Type B pancreatic cell (in vitro differentiated cells): Measurements from ENCODE around the gene NTM. TPM values are rescaled to one million over a fixed set of nuclear protein-coding genes. Genes with fewer than 3 reads are reported as not detected.

Experiments used
- DNase-seq: peaks from one replicate; pipeline ENCODE4 v3.0.0; 2021; ENCODE audit warnings: mixed read lengths; ENCODE audit not compliant: unreplicated experiment; ENCODE audit errors: extremely low spot score
- H3K27ac Mint-ChIP-seq: 2 replicates; pipeline ENCODE4 v1.8.0; 2021; ENCODE audit warnings: mild to moderate bottlenecking, mixed read lengths
- H3K27me3 Mint-ChIP-seq: 2 replicates; pipeline ENCODE4 v1.8.0; 2021; ENCODE audit warnings: mixed read lengths
- H3K36me3 Mint-ChIP-seq: 2 replicates; pipeline ENCODE4 v1.8.0; 2021; ENCODE audit warnings: mixed read lengths
- H3K4me1 Mint-ChIP-seq: one replicate; pipeline ENCODE4 v1.8.0; 2021; ENCODE audit warnings: mixed read lengths; ENCODE audit not compliant: unreplicated experiment
- H3K4me3 Mint-ChIP-seq: 2 replicates; pipeline ENCODE4 v1.8.0; 2021; ENCODE audit warnings: mild to moderate bottlenecking, mixed read lengths
- H3K9me3 Mint-ChIP-seq: 2 replicates; pipeline ENCODE4 v1.8.0; 2021; ENCODE audit warnings: mixed read lengths
- CTCF ChIP-seq: fragments of 200-600 bp; sonication (generic); conservative IDR thresholded peaks from 2 replicates; pipeline ENCODE4 v1.5.0; 2021; ENCODE audit warnings: antibody characterized with exemption, mild to moderate bottlenecking
- total RNA-seq: library from RNA; stranded (reverse); gene quantifications from 2 replicates; pipeline ENCODE4 v1.2.1, GENCODE V29; 2021; ENCODE audit warnings: low replicate concordance

Gene NTM
- total RNA-seq, 1 donor from 2014 or later, result 19.2 TPM

GRCh38 chr11:132249256-132249655 is 878.8 kb downstream of the NTM start:
- DNase-seq, result no peak
- Mint-ChIP-seq H3K27me3 (peaks cover 22% of the 10 kb centered on the region), H3K4me1 (peaks cover 16% of the 10 kb centered on the region), H3K4me3 (no peak overlapping the region), H3K27ac (no peak overlapping the region), H3K9me3 (no peaks in the 10 kb centered on the region), H3K36me3 (no peaks in the 10 kb centered on the region)
- no peak for TF ChIP-seq CTCF

DNA sequence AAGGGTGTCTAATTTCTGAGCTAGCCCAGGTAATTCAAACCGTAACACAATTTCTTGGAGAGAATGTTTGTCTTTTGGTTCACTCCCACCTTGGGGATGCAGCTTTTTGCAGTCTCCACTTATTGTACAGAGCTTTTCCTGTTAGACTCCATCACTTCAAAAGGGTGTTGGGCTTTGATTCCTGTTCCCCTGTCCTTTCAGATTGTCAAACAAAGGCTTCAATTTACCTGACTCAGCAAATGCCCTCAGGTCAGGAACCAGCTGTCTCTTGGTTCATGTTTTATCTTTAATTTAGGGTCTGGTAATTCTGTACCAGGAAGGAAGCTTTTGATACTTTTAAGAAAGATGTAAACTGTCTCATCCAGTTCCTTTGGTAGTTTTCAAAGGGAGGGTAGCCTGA is 880.6 kb downstream of the NTM start:
- no peak for TF ChIP-seq CTCF
- H3K36me3 Mint-ChIP-seq, result no peaks in the 10 kb centered on the region
- H3K4me1 Mint-ChIP-seq, result peaks cover 4% of the 10 kb centered on the region
- no peaks in the 10 kb centered on the region for H3K9me3 Mint-ChIP-seq
- H3K4me3 Mint-ChIP-seq, result no peak overlapping the region
- peaks cover 18% of the 10 kb centered on the region for H3K27me3 Mint-ChIP-seq
- no peak for DNase-seq
- H3K27ac Mint-ChIP-seq, result no peak overlapping the region

GRCh38 chr11:132253469-132254264 is 883.3 kb downstream of the NTM start:
- H3K9me3 Mint-ChIP-seq, result no peaks in the 10 kb centered on the region
- peaks cover 22% of the 10 kb centered on the region for H3K27me3 Mint-ChIP-seq
- DNase-seq, result no peak
- H3K4me1 Mint-ChIP-seq, result no peaks in the 10 kb centered on the region
- TF ChIP-seq CTCF, result no peak
- no peaks in the 10 kb centered on the region for H3K36me3 Mint-ChIP-seq
- H3K4me3 Mint-ChIP-seq, result no peak overlapping the region
- no peak overlapping the region for H3K27ac Mint-ChIP-seq

DNA sequence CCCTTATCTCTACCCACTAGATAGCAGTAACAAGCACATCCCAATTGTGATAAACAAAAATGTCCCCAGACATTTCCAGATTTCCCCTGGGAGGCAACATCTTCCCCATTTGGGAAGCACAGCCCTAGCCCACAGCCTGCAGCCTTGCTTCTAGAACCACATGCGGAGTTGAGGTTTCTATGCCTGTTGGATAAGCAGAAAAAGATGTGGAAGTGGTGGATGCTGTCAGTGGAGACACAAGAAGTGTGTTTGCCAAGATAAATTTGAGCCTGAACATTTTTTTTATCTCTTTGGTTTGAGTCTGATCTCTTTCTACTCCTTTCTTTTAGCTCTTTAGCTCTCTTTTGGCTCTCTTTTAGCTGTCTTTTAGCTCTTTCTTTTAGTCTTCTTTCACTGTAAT is 884.5 kb downstream of the NTM start:
- no peak overlapping the region for H3K4me3 Mint-ChIP-seq
- H3K36me3 Mint-ChIP-seq, result no peaks in the 10 kb centered on the region
- no peaks in the 10 kb centered on the region for H3K4me1 Mint-ChIP-seq
- TF ChIP-seq CTCF, result no peak
- peaks cover 22% of the 10 kb centered on the region for H3K27me3 Mint-ChIP-seq
- DNase-seq, result no peak
- no peak overlapping the region for H3K27ac Mint-ChIP-seq
- H3K9me3 Mint-ChIP-seq, result no peaks in the 10 kb centered on the region

DNA sequence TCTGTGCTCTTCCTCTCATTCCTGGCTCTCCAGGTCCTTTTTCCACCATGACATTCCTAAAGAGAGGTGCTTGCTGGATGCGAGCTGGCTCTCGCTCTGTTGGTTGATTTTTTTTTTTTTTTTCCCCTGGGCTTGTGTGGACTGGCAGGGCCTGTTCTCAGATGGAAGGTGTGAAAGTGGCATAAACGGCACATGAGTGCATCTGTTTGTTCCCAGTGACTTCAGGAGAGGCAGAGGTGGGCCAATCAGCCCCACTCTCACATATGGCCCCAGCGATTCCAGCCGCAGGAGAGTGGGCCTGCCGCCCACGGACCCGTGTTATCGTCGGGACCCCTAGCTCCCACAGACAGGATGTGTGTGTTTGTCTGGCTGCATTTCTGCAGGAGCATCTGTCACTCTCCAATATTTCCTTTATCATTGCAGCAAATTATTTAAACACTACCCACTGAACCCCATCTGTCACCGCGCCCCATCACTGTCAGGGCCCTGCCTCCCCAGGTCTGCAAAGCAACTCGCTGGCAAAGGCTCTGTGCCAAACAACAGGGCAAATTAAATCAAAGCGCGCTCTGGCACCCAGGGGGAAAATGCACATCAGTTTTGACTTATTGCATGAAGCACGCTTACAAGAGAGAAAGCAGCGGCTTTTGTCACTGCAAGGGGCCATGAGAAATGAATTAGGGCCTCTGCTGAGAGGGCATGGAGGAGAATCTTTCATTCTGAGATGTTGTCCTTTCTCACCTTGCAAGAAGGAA is 886.3 kb downstream of the NTM start:
- peaks cover 23% of the 10 kb centered on the region for H3K27me3 Mint-ChIP-seq
- H3K27ac Mint-ChIP-seq, result no peak overlapping the region
- no peaks in the 10 kb centered on the region for H3K9me3 Mint-ChIP-seq
- H3K4me3 Mint-ChIP-seq, result no peak overlapping the region
- no peak for DNase-seq
- H3K36me3 Mint-ChIP-seq, result no peaks in the 10 kb centered on the region
- no peaks in the 10 kb centered on the region for H3K4me1 Mint-ChIP-seq
- no peak for TF ChIP-seq CTCF
